OCI-LY3 (cell line): ENCODE data around the gene SLC45A3.

Experiments used
- H2AFZ ChIP-seq: fragments of 200-600, 300-600 bp; shearing (Covaris generic); 2 replicates; pipeline ENCODE4 v1.6.0; 2014; ENCODE audit warnings: antibody characterized with exemption, low read depth, low read length
- H3K27ac ChIP-seq: fragments of 200-600, 300-600 bp; sonication (generic); 2 replicates; pipeline ENCODE4 v1.5.1; 2014; ENCODE audit warnings: mild to moderate bottlenecking, low read length, moderate library complexity, mixed read lengths
- H3K27me3 ChIP-seq: fragments of 200-600, 300-600 bp; sonication (generic); 2 replicates; pipeline ENCODE4 v1.6.1; 2014; ENCODE audit warnings: low read depth, low read length, mixed read lengths
- H3K36me3 ChIP-seq: fragments of 200-600, 300-600 bp; sonication (generic); replicated peaks from 2 replicates; pipeline ENCODE3; 2014; ENCODE audit warnings: low read depth, low read length, mixed read lengths
- H3K4me1 ChIP-seq: fragments of 300-600, 200-600 bp; sonication (generic); 2 replicates; pipeline ENCODE4 v1.6.1; 2014; ENCODE audit warnings: low read length, mixed read lengths
- H3K4me2 ChIP-seq: fragments of 200-600, 300-600 bp; sonication (generic); 2 replicates; pipeline ENCODE4 v1.6.1; 2014; ENCODE audit warnings: low read length, mixed read lengths
- H3K4me3 ChIP-seq: fragments of 300-600, 200-600 bp; sonication (generic); 2 replicates; pipeline ENCODE4 v1.5.1; 2014; ENCODE audit warnings: antibody characterized with exemption, mild to moderate bottlenecking, low read length, moderate library complexity
- H3K79me2 ChIP-seq: fragments of 300-600, 200-600 bp; shearing (Covaris generic); 2 replicates; pipeline ENCODE4 v1.6.1; 2014; ENCODE audit warnings: mild to moderate bottlenecking, low read length, mixed read lengths
- H3K9ac ChIP-seq: fragments of 300-600, 200-600 bp; shearing (Covaris generic); 2 replicates; pipeline ENCODE4 v1.6.0; 2014; ENCODE audit warnings: mild to moderate bottlenecking, low read length, moderate library complexity
- H3K9me3 ChIP-seq: fragments of 200-600, 300-600 bp; shearing (Covaris generic); 2 replicates; pipeline ENCODE4 v1.6.1; 2014; ENCODE audit warnings: low read length, mixed read lengths; ENCODE audit not compliant: insufficient read depth
- H4K20me1 ChIP-seq: fragments of 200-600, 300-600 bp; sonication (generic); 2 replicates; pipeline ENCODE4 v1.6.1; 2016; ENCODE audit warnings: low read length, mixed read lengths; ENCODE audit not compliant: insufficient read depth
- CTCF ChIP-seq: fragments of 200-600, 300-600 bp; sonication (generic); IDR thresholded peaks from 2 replicates; pipeline ENCODE4 v1.5.1; 2014; ENCODE audit warnings: antibody characterized with exemption, low read length, low read depth
- EZH2phosphoT487 ChIP-seq: fragments of 200-600 bp; shearing (Covaris generic); IDR thresholded peaks from 2 replicates; pipeline ENCODE4 v1.6.1; 2018; ENCODE audit warnings: antibody characterized with exemption, mixed run types, low read depth

The SLC45A3 gene

DNA sequence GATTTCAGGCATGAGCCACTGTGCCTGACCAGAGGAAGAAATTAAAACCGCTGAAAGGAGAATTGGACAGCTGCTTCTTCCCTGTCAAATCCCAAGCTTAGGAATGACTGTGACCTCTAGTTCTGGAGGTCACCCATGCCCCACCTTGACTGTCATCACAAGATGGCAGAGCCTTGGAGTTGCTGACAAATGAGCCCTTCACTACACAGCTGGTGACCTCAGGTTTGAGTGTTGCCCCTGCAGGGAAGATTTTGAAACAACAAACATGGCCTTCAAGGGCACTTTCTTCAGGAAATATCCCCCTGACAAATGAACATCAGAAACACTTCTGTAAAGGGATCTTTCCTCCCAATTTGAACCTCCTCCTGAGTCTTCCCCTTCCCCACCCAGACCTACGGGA is 6.9 kb upstream of the SLC45A3 start:
- Histone ChIP-seq H2AFZ (no peak overlapping the region), H3K27me3 (no peaks in the 10 kb centered on the region), H3K4me3 (no peak overlapping the region), H3K36me3 (no peaks in the 10 kb centered on the region), H3K9ac (no peak overlapping the region), H4K20me1 (no peaks in the 10 kb centered on the region), H3K4me2 (no peak overlapping the region), H3K4me1 (peaks cover 10% of the 10 kb centered on the region), H3K27ac (no peak overlapping the region), H3K9me3 (no peaks in the 10 kb centered on the region), H3K79me2 (no peaks in the 10 kb centered on the region)
- TF ChIP-seq EZH2phosphoT487 (no peak), CTCF (no peak)

DNA sequence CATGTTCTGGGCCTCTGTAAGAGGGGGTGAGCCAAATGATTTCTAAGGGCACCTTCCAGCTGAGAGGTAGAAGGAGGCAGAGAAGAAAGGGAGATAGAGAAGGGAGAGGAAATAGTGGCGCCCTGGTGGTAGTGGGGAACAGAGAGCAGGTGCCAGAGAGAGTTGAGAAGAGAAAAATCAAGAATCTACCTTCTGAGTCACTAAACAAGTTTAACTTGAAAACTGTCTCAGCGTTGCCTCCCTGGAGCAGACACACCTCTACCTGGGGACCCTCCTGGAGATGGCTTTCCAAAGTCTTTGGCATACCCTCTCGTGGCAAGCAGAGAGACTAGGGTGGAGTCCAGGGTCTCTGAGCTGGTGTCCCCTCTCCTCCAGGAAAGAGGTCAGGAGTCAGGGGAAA is 1.1 kb upstream of the SLC45A3 start:
- Histone ChIP-seq H3K27me3 (no peaks in the 10 kb centered on the region), H3K9me3 (no peaks in the 10 kb centered on the region), H2AFZ (no peak overlapping the region), H3K4me1 (peaks cover 29% of the 10 kb centered on the region), H4K20me1 (no peaks in the 10 kb centered on the region), H3K4me2 (no peak overlapping the region), H3K36me3 (no peaks in the 10 kb centered on the region), H3K79me2 (peaks cover 20% of the 10 kb centered on the region), H3K27ac (no peak overlapping the region), H3K4me3 (no peak overlapping the region), H3K9ac (no peak overlapping the region)
- TF ChIP-seq CTCF = no peak
- TF ChIP-seq EZH2phosphoT487 = no peak

GRCh38 chr1:205678286-205679111 is 1.8 kb downstream of the SLC45A3 start:
- Histone ChIP-seq H3K79me2 (peaks cover 23% of the 10 kb centered on the region), H3K4me3 (peak overlapping the region; percentile 80), H3K4me2 (peak overlapping the region; percentile 80), H3K27me3 (no peaks in the 10 kb centered on the region), H2AFZ (no peak overlapping the region), H3K9me3 (no peaks in the 10 kb centered on the region), H3K27ac (no peak overlapping the region), H3K4me1 (peaks cover 29% of the 10 kb centered on the region), H3K9ac (no peak overlapping the region), H4K20me1 (no peaks in the 10 kb centered on the region), H3K36me3 (no peaks in the 10 kb centered on the region)
- TF ChIP-seq CTCF = no peak
- TF ChIP-seq EZH2phosphoT487 = no peak

DNA sequence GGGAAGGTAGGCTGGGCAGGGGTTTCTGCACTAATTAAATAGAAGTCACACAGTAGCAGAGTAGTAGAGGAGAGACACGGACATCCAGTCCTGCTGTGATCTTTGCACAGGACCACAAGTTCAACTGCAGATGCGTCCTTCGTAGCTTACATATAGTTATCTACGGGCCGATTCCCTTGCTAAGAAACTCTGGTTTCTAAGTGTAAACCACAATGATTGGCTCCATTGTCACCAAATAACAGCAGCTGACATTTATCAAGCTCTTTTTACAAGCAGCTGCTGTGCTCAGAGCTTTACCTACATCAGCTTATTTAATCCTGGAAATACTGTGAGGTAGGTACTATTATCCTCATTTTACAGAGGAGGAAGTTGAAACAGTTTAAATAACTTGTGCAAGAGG is 3.1 kb downstream of the SLC45A3 start:
- H3K4me3 ChIP-seq = no peak overlapping the region
- no peaks in the 10 kb centered on the region for H3K36me3 ChIP-seq
- no peak overlapping the region for H2AFZ ChIP-seq
- no peaks in the 10 kb centered on the region for H3K27me3 ChIP-seq
- no peak overlapping the region for H3K9ac ChIP-seq
- peaks cover 23% of the 10 kb centered on the region for H3K79me2 ChIP-seq
- no peaks in the 10 kb centered on the region for H3K9me3 ChIP-seq
- H4K20me1 ChIP-seq = no peaks in the 10 kb centered on the region
- no peak for TF ChIP-seq EZH2phosphoT487
- no peak for TF ChIP-seq CTCF
- H3K4me1 ChIP-seq = peaks cover 34% of the 10 kb centered on the region
- H3K27ac ChIP-seq = no peak overlapping the region
- H3K4me2 ChIP-seq = no peak overlapping the region
